Parathyroid adenoma (tissue), 2 donors: ENCODE data around the gene RBFOX1.

Source experiments
- H2AFZ ChIP-seq: fragments of 300-600 bp; sonication (generic); one replicate; pipeline ENCODE4 v1.7.0; 2017; ENCODE audit warnings: antibody characterized with exemption, mild to moderate bottlenecking
- H3K27ac ChIP-seq: fragments of 300-600 bp; sonication (generic); one replicate; pipeline ENCODE4 v1.7.0; 2017
- H3K27me3 ChIP-seq: fragments of 300-600 bp; sonication (generic); one replicate; pipeline ENCODE4 v1.7.0; 2017; ENCODE audit warnings: low read length; ENCODE audit not compliant: control insufficient read depth, insufficient read depth
- H3K36me3 ChIP-seq: fragments of 300-600 bp; sonication (generic); one replicate; pipeline ENCODE4 v1.7.0; 2017; ENCODE audit warnings: low read length; ENCODE audit not compliant: control insufficient read depth, insufficient read depth
- H3K4me1 ChIP-seq: fragments of 300-600 bp; sonication (generic); one replicate; pipeline ENCODE4 v1.7.0; 2017; ENCODE audit warnings: control low read depth
- H3K4me2 ChIP-seq: fragments of 300-600 bp; sonication (generic); one replicate; pipeline ENCODE4 v1.7.0; 2017; ENCODE audit warnings: low read length
- H3K4me3 ChIP-seq: fragments of 300-600 bp; sonication (generic); one replicate; pipeline ENCODE4 v1.7.0; 2017; ENCODE audit warnings: low read depth, low read length
- H3K79me2 ChIP-seq: fragments of 300-600 bp; sonication (generic); one replicate; pipeline ENCODE4 v1.7.0; 2017; ENCODE audit warnings: control low read depth
- H3K9ac ChIP-seq: fragments of 300-600 bp; sonication (generic); one replicate; pipeline ENCODE4 v1.7.0; 2017; ENCODE audit warnings: mild to moderate bottlenecking
- H3K9me3 ChIP-seq: fragments of 300-600 bp; sonication (generic); one replicate; pipeline ENCODE4 v1.7.0; 2017; ENCODE audit warnings: low read length; ENCODE audit not compliant: control insufficient read depth
- TF ChIP-seq, protein P1 (sequence below): fragments of 300-600 bp; sonication (generic); IDR thresholded peaks from one replicate; pipeline ENCODE4 v1.7.0; 2017; ENCODE audit warnings: antibody characterized with exemption, mild to moderate bottlenecking
- donor health status: primary hyperparathyroidism.

RBFOX1 gene

DNA sequence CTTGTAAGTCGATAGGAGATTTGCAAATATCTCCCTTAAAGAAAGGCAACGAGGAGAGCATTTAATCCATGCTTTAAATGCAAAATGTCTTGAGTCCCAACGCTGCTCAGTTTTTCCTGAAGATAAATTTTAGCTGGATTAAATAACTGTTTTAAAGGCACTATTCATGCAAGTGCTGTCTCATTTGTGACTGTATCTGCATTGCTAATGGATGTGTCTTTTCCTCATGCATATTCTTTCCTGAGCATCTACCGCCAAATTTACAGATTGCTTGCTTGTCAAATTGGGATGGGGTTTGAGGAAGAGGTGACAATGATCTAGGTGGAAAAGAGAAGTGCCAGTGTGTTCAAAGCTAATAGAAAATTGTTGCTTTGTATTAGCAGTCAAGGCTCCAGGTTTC is 106.9 kb downstream of the RBFOX1 start:
- H3K27me3 ChIP-seq: peaks cover 4% of the 10 kb centered on the region
- no peaks in the 10 kb centered on the region for H3K9me3 ChIP-seq
- no peaks in the 10 kb centered on the region for H3K79me2 ChIP-seq
- H2AFZ ChIP-seq: no peak overlapping the region
- H3K9ac ChIP-seq: no peak overlapping the region
- H3K4me2 ChIP-seq: no peak overlapping the region
- no peaks in the 10 kb centered on the region for H3K4me1 ChIP-seq
- TF ChIP-seq, protein P1, sequence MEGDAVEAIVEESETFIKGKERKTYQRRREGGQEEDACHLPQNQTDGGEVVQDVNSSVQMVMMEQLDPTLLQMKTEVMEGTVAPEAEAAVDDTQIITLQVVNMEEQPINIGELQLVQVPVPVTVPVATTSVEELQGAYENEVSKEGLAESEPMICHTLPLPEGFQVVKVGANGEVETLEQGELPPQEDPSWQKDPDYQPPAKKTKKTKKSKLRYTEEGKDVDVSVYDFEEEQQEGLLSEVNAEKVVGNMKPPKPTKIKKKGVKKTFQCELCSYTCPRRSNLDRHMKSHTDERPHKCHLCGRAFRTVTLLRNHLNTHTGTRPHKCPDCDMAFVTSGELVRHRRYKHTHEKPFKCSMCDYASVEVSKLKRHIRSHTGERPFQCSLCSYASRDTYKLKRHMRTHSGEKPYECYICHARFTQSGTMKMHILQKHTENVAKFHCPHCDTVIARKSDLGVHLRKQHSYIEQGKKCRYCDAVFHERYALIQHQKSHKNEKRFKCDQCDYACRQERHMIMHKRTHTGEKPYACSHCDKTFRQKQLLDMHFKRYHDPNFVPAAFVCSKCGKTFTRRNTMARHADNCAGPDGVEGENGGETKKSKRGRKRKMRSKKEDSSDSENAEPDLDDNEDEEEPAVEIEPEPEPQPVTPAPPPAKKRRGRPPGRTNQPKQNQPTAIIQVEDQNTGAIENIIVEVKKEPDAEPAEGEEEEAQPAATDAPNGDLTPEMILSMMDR: no peak
- H3K4me3 ChIP-seq: no peak overlapping the region
- H3K27ac ChIP-seq: no peak overlapping the region
- H3K36me3 ChIP-seq: no peaks in the 10 kb centered on the region

DNA sequence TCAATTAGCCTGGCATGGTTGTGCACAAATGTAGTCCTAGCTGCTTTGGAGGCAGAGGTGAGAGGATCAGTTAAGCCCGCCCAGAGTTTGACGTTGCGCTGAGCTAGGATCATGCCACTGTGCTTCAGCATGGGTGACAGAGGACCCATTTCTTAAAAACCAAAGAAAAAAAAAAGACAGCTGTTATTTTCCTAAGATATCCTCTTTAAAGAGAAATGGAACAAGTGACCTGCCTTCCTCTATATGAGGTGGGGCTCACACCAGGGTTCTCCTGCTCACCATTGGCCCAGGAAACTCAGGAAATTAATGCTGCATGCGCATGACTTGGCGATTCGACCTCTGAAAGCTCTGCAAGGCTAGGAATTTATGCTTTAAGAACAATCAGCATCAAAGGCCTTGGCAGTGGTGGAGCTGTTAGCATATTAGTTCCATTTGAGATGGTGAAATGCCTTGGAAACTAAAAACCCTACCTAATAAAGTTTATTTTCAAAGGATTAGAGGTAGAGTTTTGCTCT is 108.3 kb downstream of the RBFOX1 start:
- peaks cover 4% of the 10 kb centered on the region for H3K27me3 ChIP-seq
- H3K4me2 ChIP-seq: no peak overlapping the region
- H3K9ac ChIP-seq: no peak overlapping the region
- H3K4me3 ChIP-seq: no peak overlapping the region
- no peaks in the 10 kb centered on the region for H3K79me2 ChIP-seq
- no peaks in the 10 kb centered on the region for H3K9me3 ChIP-seq
- no peak overlapping the region for H2AFZ ChIP-seq
- H3K27ac ChIP-seq: no peak overlapping the region
- no peaks in the 10 kb centered on the region for H3K4me1 ChIP-seq
- H3K36me3 ChIP-seq: no peaks in the 10 kb centered on the region
- TF ChIP-seq, protein P1: no peak

DNA sequence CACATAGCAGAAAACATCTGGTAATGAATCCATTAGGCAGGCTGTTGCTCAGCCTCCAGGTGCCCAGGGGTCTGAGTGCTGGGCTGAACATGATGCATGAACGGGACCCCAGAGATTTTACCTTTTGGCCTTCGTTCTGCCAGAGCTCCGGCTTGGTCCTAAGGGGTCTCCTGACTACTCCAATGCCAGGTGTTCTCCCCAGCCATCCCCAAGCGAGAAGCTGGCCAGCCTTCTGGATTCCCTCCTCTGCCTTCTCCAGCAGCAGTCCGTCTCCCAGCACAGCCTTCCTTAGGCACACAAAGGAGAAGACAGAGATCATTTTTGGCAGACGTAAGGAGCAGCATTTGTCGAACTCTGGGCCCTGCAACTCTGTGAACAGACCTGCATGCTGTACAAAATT is 109.4 kb downstream of the RBFOX1 start:
- Histone ChIP-seq H3K36me3 (no peaks in the 10 kb centered on the region), H3K79me2 (no peaks in the 10 kb centered on the region), H3K4me3 (no peak overlapping the region), H3K27ac (no peak overlapping the region), H3K9ac (no peak overlapping the region), H3K27me3 (no peaks in the 10 kb centered on the region), H3K9me3 (no peaks in the 10 kb centered on the region), H2AFZ (no peak overlapping the region), H3K4me2 (no peak overlapping the region), H3K4me1 (no peaks in the 10 kb centered on the region)
- TF ChIP-seq, protein P1: no peak

DNA sequence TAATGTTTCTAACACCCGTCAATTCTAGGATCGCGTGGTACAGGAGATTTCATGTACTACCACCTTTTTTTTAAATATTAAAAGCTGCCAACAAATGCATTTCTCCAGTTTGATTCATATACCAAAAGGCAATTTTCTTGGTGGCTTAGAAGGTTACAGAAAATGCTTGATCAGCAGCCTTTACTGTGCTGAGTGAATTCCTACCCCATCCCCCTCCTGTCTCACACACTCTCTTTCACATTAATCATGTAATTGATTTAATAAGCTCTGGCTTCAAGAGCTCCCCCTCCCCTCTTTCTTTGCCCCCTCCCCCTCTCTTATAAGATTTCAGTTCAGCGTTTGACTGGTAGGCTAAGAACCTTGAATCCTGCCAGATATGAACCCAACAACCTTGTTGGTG is 110.5 kb downstream of the RBFOX1 start:
- no peaks in the 10 kb centered on the region for H3K27me3 ChIP-seq
- H3K4me1 ChIP-seq: no peaks in the 10 kb centered on the region
- no peak overlapping the region for H3K4me3 ChIP-seq
- no peak overlapping the region for H3K27ac ChIP-seq
- H3K4me2 ChIP-seq: no peak overlapping the region
- no peak overlapping the region for H3K9ac ChIP-seq
- H3K9me3 ChIP-seq: no peaks in the 10 kb centered on the region
- H3K79me2 ChIP-seq: no peaks in the 10 kb centered on the region
- TF ChIP-seq, protein P1: no peak
- no peaks in the 10 kb centered on the region for H3K36me3 ChIP-seq
- H2AFZ ChIP-seq: no peak overlapping the region

DNA sequence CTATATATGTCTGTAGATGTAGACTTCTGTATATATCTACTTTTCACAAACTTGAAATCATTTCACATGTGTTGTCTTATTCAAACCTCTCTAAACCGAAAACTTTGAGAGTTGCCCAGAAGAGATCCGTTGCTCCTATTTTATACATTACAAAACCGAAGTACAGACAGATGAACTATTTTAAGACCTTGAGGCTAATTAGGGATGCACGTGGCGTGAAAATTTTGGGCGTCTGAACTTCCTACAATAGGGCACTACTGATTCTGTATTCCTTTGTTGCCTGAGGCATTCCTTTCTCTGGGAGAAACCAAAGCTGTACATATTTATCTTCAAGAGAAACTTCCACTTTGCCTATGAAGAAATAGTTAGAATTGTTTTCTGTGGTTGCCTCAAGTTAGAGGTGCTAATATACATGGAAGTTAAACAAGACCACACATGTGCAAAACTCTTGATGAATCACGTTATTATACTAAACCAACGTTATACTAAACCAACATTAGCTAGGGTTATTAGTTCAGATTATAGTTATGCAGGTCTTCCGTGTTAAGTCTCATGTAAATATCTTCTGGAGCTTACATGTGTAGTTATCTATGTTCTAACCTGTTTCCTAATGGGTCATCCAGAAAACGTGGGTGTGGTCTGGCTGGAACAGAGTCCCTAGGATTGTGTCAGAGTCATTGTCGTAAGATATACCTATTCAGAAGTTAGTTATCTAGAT is 111.2 kb downstream of the RBFOX1 start:
- no peak overlapping the region for H3K27ac ChIP-seq
- H3K79me2 ChIP-seq: no peaks in the 10 kb centered on the region
- no peaks in the 10 kb centered on the region for H3K36me3 ChIP-seq
- no peak overlapping the region for H3K9ac ChIP-seq
- no peaks in the 10 kb centered on the region for H3K9me3 ChIP-seq
- H3K4me2 ChIP-seq: no peak overlapping the region
- H2AFZ ChIP-seq: no peak overlapping the region
- H3K4me3 ChIP-seq: no peak overlapping the region
- TF ChIP-seq, protein P1: no peak
- H3K27me3 ChIP-seq: no peaks in the 10 kb centered on the region
- H3K4me1 ChIP-seq: no peaks in the 10 kb centered on the region
